ENCODE results near the gene GAS7.

The GAS7 gene

DNA sequence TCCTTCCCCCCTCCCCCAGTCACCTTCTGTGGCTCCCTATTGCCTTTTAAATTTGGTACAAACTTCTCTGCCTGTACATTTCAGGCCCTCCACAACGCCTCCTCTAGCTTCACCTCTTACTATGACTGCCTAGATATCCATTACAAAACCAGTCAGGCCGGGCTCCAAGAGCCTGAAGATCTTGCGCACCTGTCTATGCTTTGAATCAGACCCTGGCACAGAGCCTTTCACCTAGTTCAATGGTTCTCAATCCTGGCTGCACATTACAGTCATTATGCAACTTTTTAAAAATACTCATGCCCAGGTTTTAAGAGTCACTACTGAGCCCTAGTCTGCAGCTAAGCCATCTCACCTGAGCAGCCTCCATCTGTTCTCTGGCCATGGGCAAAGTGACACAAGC, 1.6 kb upstream of the GAS7 start:
- DNase-seq = no peak

DNA sequence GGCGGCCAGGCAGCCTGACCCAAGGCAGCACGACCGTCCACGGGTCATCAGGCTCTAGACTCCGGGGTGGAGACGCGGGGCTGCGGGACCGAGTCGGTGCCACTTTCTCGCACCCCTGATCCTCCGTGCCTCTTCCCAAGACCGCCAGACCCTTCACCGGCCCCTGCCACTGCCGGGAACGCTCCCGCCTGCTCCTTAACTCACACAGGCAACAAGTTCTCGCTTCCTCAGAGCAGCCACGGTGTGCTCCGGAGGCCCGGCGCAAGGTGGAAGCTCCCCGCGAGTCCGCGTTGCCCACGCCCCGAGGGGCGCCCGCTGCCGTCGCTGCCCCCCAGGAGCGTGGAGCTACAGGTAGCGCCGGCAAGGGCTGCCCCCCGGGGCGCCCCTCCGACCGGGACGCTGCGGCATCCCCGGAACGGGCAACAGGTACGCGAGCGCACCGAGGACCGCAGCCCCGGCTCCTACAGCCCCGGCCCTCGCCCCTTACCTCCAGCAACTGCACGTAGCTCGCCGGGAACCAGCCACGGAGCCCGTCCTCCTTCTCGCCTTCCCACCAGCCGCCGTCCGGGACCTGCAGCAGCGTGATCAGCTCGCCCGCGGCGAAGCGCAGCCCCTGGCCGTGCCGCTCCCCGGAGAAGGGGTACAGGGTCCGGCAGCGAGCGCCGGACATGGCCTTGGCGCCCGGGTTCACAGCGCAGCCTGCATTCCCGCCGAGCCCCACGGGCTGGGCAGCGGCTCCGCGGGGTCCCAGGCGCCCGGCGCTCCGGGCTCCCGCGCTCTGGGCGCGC, 491 bp downstream of the GAS7 start:
- DNase-seq = no peak

DNA sequence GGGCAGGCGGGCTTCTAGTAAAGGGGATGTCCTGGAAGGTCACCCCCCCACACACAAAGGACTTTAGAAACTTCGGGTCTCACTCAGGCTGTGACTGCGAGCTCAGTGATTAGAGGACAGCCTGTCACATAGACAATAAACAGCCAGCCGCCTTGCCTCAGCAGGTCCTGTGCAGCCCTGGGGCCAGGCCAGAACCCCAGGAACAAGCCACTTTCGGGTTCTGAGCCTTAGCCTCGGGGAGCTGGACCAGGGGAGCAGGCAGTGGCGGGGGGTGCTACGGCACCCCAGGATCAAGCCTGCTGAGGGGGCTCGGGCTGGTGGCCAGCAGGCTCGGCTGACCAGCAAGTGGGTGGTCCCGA, 1.1 kb downstream of the GAS7 start:
- DNase-seq = no peak

DNA sequence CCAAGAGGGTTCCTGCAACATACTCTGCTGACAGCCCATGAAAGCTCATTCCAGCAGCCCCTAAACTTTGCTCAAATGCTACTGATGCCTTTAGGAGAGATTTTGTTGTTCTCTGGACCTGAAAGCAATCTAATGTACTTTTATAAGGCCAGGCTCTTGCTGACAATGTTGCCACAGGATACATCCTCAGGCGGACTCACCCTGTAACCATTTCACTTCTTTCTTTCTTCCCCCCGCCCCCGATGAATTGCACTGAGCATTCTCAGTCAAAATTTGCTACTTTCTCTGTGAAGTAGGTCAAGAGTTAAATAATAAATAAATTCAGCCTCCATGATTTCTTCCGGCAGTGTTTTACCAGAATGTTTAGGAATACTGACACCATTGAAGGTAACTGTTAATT, 1.5 kb downstream of the GAS7 start:
- DNase-seq = no peak

DNA sequence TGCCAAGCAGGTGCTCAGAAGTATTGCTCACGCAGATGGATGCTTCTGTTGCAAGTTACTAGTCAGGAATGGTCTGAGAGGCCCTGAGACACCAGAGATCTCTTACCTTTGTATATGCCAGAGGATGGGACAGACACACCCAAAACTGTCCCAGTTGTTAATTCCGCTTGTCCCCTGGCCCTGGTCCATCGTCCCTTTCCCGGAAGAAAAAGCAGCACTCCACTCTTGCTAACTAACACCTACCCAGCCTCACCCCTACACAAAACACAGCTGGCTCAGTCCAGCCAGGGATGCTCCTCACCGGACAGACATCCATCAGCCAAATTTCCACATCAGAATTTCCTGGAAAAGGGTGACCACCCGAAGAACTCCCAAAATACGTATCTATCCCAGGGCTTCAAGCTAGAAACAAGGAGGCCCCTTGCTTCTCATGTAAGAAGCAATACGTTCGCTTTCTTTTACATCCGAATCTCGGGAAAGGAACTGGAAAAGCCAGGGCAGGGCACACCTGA, 2.0 kb downstream of the GAS7 start:
- DNase-seq = no peak

DNA sequence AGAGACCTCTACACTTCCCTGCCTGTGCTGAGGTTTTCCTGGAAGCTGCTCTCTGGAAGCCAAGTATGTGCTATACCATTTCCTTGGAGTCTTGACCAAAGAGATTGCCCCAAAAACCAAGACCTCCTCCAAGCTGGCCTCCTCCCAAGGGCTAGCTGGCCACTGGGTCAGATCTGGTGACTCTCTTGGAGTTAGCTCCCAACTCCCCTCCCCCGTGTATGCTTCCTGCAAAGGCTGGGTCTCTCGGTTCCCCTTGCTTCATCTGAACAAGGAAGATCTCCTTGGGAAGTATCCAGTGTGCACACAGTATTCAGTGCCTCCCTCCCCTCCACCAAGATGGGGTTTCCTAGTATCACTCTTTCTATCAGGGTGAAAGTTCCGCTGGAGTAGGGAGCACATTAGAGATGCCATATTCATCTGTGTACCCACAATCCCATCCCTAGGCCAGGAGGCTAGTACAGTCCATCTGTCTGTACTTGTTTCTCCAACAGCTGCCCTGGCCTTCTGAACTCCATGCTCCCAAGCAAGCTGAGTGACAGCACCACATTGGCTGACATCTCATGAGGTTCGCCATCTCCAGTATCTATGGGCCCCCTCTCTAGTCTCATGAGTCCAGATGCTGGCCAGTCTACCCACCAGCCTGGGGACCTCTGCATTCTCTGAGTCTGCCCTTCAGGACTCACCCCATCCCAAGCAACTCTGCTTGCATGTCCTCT, 3.2 kb downstream of the GAS7 start:
- no peak for DNase-seq

DNA sequence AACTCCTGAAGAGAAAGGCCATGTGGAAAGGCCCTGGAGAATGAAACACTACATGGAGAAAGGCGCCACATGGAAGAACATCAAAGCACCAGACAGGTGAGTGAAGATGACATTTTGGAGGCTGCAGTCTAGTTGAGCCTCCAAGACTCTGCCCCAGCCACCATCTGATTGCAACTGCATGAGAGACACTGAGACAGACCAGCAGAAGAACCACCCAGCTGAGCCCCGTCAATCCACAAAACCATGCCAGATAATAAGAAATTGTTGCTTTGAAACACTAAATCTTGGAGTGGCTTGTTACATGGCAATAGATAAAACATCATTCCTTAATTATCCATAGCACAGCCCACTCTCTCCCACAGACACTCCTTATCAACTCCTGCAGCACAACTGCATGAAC, 4.8 kb downstream of the GAS7 start:
- no peak for DNase-seq

DNA sequence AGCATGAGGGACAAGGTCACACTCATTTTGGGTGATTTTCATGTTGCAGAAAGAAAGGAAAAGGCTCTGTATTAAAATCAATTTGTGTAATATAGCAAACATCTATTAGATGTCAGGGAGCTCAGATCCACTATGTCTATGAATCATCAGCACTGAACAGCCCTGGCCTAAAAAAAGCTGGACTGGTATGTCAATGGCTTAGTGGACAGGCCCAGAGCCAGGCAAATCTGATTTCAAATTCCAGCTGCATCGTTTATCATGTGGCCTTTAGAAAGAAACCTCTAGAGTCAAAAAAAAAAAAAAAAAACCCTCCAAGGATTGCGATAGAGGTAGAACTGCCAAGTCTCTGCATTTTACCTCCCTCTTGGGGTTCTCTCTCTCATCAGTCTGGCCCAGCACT, 5.4 kb downstream of the GAS7 start:
- DNase-seq = no peak

DNA sequence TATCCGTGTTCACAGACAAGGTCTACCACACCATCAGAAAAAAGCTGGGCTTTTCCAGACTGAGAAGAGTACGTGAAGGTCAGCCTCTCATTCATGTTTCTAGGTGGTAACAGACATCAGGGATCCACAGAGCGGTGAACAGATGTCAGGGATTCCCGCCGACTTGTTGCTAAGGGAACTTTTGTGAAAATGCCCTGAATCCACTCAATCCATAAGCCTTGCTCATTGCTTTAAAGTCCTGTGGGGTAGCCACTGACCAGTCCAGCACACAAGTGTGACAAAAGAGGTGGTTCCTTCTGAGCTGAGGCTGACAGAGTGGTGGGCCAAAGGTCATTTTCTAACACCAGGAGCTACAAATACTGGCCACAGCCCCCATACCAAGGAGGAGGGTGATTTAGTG, 5.9 kb downstream of the GAS7 start:
- DNase-seq = no peak

DNA sequence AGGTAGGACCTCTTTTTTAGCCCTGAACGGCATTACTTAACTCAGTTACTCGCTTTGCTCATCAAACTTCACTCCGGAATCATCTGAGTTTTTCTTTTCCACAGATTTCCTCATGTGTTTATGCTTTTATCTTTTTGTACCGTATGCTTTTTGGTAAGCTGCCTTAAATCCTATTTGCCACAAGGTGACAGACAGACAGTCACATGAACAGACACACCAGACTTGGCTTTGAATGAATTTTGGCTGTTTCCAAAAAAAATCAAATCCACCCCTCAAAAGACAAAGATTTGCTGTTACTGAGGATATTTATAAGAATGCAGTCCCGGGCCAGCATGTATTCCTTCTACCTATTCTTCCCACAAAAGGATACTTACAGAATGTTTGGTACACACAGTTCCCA, 10.9 kb downstream of the GAS7 start:
- DNase-seq = no peak

DNA sequence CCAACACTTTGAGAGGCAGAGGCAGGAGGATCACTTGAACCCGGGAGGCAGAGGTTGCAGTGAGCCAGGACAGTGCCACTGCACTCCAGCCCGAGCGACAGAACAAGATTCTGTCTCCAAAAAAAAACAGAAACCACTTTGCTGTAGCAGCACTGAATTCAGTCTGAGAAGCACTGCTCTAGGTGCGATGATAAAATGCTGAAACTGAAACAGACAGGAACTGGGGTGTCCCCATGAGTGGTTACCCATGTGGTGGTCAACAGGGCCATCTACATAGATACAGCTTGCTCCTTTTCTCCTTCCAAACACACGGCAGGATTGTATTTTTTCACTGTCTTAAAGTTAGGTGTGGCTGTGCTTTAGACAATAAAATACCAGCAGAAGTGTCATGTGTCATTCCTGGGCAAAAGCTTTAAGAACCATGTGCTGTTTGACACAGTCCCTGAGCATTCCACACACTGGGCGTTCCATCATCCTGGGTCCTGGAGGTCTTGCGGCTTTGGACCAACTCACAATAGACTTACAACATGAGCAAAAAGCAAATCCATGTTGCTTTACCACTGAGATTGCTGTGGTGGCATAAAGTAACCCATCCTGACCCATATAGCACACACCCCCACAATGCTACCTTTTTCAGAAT, 11.5 kb downstream of the GAS7 start:
- no peak for DNase-seq

DNA sequence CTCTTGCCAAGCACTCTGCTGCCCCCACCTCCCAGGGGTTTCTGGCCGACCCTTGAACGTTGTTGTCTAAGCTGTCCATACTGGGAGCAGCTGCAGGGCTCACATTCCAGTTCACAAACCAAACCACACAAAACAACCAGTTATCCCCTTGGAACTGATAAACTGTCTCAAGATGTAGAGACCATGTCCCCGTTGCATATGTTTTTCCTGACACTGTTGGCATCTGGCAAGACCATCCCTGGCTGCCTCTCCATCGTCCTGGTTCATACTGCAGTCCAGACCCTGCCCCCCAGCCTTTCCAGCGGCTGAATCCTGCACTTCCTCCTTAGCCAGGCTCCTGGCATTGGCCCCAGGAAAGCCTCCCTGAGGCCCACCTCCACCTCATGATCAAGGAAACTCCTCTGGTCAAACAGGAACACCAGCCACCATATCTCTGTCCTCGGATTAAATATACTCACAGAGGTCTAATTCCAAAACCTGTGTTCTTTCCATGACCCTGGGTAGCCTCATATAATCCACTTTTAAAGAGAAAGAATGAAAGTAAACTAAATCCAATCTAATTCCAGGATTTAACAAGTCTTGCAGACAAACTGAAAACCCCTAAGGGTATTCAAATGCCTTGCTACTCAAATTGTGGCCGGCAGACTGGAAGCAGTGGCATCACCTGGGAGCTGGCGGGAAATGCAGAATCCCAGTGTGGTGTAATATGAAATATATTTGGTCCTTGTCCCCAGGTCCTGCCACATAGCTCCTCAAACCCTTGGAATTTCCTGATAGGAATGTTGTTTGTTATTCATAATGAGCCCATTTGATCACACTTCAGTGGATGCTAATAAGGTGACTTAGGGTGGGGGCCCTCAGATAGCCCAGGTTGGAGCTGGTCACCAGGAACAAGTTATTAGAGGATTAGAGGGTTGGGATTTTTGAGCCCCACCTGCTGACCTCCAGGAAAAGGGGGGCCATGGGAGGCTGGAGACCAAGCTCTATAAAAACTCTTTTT, 14.2 kb downstream of the GAS7 start:
- no peak for DNase-seq

DNA sequence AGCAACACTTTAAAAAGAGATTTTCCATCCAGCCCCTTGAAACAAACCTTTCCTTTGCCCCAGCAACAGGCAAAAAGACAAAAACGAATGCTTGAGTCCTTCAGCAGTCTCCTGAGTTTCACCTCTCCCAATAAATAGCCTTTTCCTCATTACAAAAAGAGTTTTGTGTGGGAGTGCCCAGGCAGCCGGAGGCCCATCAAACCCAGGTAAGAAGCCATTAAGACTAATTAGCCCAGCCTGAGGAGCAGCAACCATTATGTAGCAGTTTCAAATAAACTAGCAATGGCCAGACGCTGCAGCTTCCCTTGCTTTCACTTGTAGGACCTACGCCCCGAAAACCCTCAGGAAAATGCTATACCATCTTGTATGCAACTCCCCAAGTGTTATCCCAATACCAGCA, 15.6 kb downstream of the GAS7 start:
- DNase-seq = no peak

DNA sequence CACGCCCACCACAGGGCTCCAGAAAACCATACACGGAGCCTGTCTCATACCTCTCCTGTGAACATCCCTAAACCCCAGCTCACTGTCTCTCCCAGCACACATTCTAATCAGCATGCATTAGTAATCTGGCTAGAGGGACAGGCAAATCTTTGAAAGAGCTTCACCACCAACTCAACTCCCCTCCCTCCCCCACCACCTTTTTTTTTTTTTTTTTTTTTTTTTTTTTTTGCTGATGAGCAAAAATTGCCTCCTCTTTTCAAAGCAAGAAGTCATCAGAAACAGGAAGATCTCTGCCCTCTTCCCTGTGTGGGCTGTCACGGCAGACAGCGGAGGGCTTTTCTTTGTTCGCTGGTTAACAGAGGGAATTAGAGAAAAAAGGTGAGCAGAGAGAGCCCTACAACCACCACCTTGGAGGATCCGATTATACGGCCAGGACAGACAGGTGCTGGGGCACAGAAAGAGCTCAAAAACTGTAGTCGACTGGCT, 19.9 kb downstream of the GAS7 start:
- no peak for DNase-seq

DNA sequence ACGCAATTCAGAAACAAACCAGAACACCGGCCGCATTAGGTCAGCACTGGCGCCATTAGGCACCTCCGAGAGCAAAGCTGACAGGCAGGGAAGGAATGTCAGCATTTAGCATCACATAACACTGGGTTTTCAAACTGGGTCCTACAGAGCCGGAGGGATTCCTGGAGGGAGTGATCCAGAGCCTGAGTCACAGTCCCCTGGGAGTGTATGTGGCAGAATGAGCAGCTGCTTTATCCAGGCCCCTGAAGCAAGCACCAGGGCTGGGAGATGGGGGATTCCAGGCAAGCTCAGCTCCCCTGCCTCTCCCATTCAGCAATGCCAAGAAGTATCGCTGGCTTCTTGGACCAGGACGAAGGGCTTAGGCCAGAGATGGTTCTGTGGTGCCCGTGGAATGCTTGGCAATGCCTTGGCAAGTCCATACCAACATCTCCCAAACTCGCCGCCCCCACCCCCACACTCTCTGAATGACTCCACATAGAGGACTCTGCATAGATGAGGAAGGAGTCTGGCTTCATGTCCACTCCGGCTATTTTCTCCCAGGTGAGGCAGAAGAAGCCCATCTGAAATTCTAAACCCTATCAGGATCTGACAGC, 20.4 kb downstream of the GAS7 start:
- no peak for DNase-seq

DNA sequence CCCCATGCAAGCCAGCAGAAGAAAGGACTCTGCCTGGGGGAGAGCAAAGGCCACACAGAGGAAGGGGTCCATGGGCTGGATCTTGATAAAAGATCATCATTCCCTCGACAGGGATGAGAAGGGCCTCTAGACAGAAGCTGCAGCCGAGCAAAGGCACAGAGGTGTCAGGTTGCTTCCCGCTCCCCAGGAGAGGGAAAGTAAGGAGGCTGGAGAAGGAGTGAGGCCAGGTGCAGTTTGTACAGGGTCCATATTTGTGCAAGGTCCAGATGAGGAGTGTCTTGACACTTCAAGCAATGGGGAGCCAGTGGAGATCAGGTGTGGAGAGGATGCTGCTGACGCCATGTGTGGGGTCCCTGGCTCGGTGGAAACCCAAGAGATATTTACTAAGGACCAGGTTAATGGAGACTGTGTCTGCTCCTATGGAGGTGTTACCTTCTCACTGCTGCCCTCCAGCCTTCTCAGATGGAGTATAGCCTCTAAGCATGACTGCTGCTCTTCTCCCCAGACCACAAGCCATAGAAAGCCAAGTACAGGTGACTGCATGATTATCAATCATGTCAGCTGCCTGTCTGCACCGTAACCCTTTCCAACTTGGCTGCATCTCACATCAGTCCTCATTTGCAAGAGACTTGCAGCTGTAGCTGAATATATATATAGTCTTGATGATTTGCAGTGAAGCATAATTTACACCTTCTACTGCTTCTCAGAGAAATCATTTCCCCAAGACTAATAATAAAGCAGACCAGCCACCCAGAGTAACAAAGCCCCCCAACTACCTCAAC, 21.1 kb downstream of the GAS7 start:
- no peak for DNase-seq

DNA sequence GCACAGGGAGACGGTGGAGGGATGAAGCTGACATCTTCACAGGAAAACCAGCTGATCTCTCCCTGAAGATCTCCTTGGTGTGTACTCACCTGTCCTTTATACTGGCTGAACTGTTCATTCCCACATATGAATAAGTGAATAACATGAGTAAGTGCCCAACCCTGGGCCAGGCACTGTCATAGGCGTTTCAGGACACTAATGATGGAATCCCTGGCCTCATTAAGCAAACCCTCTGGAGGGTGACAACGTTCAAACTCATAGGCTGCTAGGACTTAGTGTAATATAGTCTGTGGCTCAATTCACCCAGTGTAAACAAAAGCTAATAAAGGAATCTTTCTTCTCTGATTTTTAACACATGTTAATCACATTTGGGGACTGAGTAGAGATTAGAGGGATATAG, 24.5 kb downstream of the GAS7 start:
- no peak for DNase-seq

DNA sequence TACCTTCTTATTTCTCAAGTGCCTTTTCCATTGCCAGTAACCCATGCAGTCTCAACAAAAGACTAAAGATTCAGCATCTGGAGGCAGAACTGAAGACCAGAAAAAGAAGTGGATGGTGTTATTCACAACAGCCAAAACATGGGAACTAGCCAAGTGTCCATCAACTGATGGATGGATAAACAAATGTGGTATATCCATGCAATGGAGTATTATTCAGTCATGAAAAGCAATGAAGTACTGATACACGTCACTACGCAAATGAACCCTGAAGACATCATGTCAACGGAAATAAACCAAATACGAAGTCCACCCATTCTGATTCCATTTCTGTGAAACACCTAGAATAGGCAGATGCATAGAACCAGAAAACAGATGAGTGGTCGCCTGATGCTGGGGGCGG, 25.6 kb downstream of the GAS7 start:
- no peak for DNase-seq

DNA sequence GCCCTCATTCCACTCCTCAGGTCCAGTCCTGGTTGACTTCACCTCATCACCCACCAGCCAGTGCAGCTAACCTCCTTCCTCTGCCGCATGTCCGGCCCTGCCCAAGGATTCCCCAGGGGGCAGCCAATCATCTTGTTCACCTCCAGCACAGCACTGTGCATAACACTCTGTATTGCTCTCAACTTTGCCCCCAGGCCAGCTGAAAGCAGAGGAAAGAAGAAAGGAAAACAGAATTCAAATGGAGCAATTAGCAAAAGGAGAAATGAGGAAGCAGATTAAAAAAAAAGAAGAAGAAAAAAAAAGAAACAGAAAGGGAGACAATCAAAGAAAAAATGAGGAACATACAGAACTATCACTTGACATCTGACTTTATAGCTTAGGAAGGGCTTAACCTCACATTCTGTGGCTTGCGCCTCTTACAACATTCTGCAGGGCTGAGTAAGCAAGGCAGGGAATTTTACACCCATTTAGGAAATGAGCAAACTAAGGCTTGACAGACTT, 26.1 kb downstream of the GAS7 start:
- no peak for DNase-seq

DNA sequence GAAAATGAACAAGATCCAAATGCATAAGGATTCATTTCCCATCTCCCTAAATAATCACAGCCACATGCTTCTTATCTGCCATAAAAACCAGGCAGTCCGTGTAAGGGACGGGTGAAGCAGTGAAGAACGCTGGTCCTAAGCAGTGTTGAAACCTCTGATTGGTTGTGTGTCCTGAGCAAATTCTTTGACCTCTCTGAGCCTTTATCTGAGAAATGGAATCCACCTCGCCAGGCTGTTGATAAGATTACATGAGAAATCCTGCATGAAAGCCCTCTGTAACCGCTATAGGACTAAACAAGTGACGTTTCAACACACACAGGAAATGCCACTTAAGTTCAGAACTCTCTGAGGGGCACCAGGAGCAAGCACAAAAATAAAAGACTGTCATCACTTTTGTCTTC, 26.8 kb downstream of the GAS7 start:
- no peak for DNase-seq

DNA sequence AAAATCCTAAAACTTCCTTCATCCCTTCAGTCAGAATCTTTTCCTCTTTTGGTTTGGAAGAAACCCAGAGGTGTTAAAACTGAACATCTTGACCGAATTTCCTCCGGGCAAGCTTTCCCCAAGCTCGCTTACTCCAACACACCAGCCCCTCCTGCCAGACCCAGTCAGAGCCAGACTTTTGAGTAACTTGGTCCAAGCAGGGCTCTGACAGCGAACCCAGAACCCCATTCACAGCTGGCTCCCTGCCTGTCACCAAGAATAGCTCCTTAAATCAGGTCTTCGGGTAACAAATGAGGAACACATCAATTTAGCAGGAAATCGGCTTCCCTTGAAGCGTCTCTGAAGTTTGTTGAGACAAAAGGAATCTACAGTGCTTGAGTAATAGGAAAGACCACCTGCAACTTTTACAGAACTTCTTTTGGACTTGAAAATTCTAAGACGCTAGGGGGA, 27.3 kb downstream of the GAS7 start:
- DNase-seq = no peak

Data from DMS53 (cell line).